Transverse colon (tissue), 4 donors: ENCODE data around the gene DEDD. TPM values are rescaled to one million over a fixed set of nuclear protein-coding genes. Genes with fewer than 3 reads are reported as not detected.

ENCODE experiments used
- DNase-seq: peaks from one replicate; pipeline ENCODE4 v3.0.0-alpha.2; 2019
- H3K27ac ChIP-seq, 4 donors: fragments of 200-600 bp; sonication (generic); 2 replicates each; pipeline ENCODE4 v1.5.1; 2016 to 2018; ENCODE audit warnings: inconsistent platforms in 4 of 4
- H3K27me3 ChIP-seq: fragments of 200-600 bp; sonication (generic); 2 replicates; pipeline ENCODE4 v1.5.1; 2017; ENCODE audit warnings: inconsistent platforms
- H3K36me3 ChIP-seq, 4 donors: fragments of 200-600 bp; sonication (generic); 2 replicates each; pipeline ENCODE4 v1.5.1; 2017 to 2019; ENCODE audit warnings: inconsistent platforms in 4 of 4
- H3K4me1 ChIP-seq, 4 donors: fragments of 200-600 bp; sonication (generic); 2 replicates each; pipeline ENCODE4 v1.5.1; 2017 to 2020; ENCODE audit warnings: inconsistent platforms in 4 of 4
- H3K4me3 ChIP-seq, 4 donors: fragments of 200-600 bp; sonication (generic); 1 replicate in 1 of 4; 2 replicates in 3 of 4; pipeline versions ENCODE4 v1.5.1 to v1.6.1; 2017 to 2019; ENCODE audit warnings: inconsistent platforms in 4 of 4
- H3K9me3 ChIP-seq, 2 donors: fragments of 200-600 bp; sonication (generic); 2 replicates each; pipeline ENCODE4 v1.5.1; 2017 to 2019; ENCODE audit warnings: inconsistent platforms in 2 of 2
- CTCF ChIP-seq, 5 experiments: fragments of 200-600 bp in 3 of 5; fragments of 450-650 bp in 2 of 5; sonication (generic) in 3 of 5; IDR thresholded peaks; 1 replicate in 2 of 5; 2 replicates in 3 of 5; pipeline ENCODE4 v1.5.1; 2016 to 2017; ENCODE audit warnings: antibody characterized with exemption in 5 of 5, inconsistent platforms in 3 of 5, mild to moderate bottlenecking in 2 of 5, moderate library complexity in 1 of 5
- EP300 ChIP-seq: sonication (generic); formaldehyde crosslinking; IDR thresholded peaks from one replicate; pipeline ENCODE4 v1.6.1; 2017; ENCODE audit warnings: antibody characterized with exemption, low read depth
- POLR2A ChIP-seq: fragments of 450-650 bp; IDR thresholded peaks from one replicate; pipeline ENCODE4 v1.6.1; 2016; ENCODE audit warnings: antibody characterized with exemption, mild to moderate bottlenecking, moderate library complexity
- POLR2AphosphoS5 ChIP-seq, 3 donors: sonication (generic); formaldehyde crosslinking; IDR thresholded peaks; one replicate each; pipeline ENCODE4 v1.6.1; 2016; ENCODE audit warnings: antibody characterized with exemption in 3 of 3
- WGBS, 2 donors: methylation state at CpG; one replicate each; pipeline ENCODE4 v1.1.5; 2018; ENCODE audit warnings: low coverage in 1 of 2; 5-methylcytosine and 5-hydroxymethylcytosine counted together
- in situ Hi-C, 4 donors: fragments of 200-750 bp; cut with MboI; loops; one replicate each; pipeline versions ENCODE4 v1.15.0 to v1.15.1; 2017; ENCODE audit warnings: low sequenced_read_pairs in 3 of 4, low pct_ligation_motif_present in 1 of 4, low pct_unique_long_range_greater_than_20kb in 1 of 4
- intact Hi-C: fragments of 100-400 bp; cut with DNase I; formaldehyde crosslinking; loops from one replicate; pipeline ENCODE4 v1.15.1; 2023; ENCODE audit warnings: low total_unique reads
- total RNA-seq, 4 donors: library from RNA; depleted of rRNA; stranded (reverse); fragments of >200 nt; gene quantifications; one replicate each; pipeline ENCODE4 v1.1.0, GENCODE V29; 2016

DEDD gene
- total RNA-seq, 4 donors from 2014 or later = 30.3 to 73.7 (median 38.6) TPM

DNA sequence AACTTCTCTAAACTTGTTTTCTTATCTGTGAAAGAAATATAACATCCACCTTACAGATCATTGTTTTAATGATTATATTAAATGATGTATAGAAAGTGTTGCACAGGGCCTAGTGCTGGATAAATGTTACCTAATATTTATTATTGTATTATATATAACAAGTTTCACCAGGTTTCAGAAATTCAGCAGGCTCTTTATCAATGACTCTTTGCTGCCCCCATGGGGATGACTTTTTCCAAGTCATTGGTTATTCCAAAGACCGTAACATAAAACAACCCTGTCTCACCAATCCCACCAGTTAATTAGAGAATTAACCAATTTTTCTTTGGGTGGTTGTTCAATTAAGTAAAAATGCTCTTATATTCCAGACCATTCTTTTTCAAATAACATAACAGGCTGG, 7.3 kb upstream of the DEDD start:
- H3K27me3 ChIP-seq = no peaks in the 10 kb centered on the region
- H3K4me1 ChIP-seq = peaks cover 0 to 4% (median 2%) of the 10 kb centered on the region in 4 donors
- no peaks in the 10 kb centered on the region for H3K9me3 ChIP-seq
- no peaks in the 10 kb centered on the region for H3K36me3 ChIP-seq
- intact Hi-C loops = no loop called here
- in situ Hi-C loops = no loop called here
- no peak for DNase-seq
- H3K4me3 ChIP-seq = no peak overlapping the region
- WGBS, 2 donors = 49 to 56% methylated on average over 1 of the region's 1 CpG
- TF ChIP-seq POLR2AphosphoS5 (IDR thresholded peaks at IDR 0.05) = no peak
- TF ChIP-seq EP300 = no peak
- no peak for TF ChIP-seq POLR2A
- peak; percentile 30 to 42 (median 38) for TF ChIP-seq CTCF (IDR thresholded peaks at IDR 0.05)
- H3K27ac ChIP-seq = no peak overlapping the region

- in situ Hi-C loops = no loop called here
- no peak for DNase-seq
- TF ChIP-seq POLR2A (no peak), CTCF (IDR thresholded peaks at IDR 0.05) (no peak)
- Histone ChIP-seq H3K36me3 (no peaks in the 10 kb centered on the region), H3K27me3 (no peaks in the 10 kb centered on the region), H3K4me3 (no peak overlapping the region), H3K27ac (peak overlapping the region in 1 of 4 donors; percentile 26), H3K4me1 (peaks cover 10 to 18% (median 16%) of the 10 kb centered on the region in 4 donors), H3K9me3 (no peaks in the 10 kb centered on the region)
- intact Hi-C loops = no loop called here
- 78 to 86% methylated on average over 1 of the region's 1 CpG for WGBS, 2 donors
These were observed 6.0 kb upstream of the DEDD start for GRCh38 chr1:161138431-161138830.

- Histone ChIP-seq H3K9me3 (no peaks in the 10 kb centered on the region), H3K27ac (no peak overlapping the region), H3K27me3 (no peaks in the 10 kb centered on the region), H3K4me1 (peaks cover 11 to 18% (median 16%) of the 10 kb centered on the region in 4 donors), H3K4me3 (no peak overlapping the region), H3K36me3 (no peaks in the 10 kb centered on the region)
- intact Hi-C loops = no loop called here
- WGBS, 2 donors = 76 to 81% methylated on average over 3 of the region's 3 CpGs
- TF ChIP-seq EP300 = no peak
- no peak for TF ChIP-seq POLR2AphosphoS5 (IDR thresholded peaks at IDR 0.05)
- no peak for TF ChIP-seq CTCF (IDR thresholded peaks at IDR 0.05)
- no peak for TF ChIP-seq POLR2A
- in situ Hi-C loops = no loop called here
- no peak for DNase-seq
These were observed 5.4 kb upstream of the DEDD start for GRCh38 chr1:161137881-161138280.

- no peak for TF ChIP-seq POLR2A
These were observed 813 bp upstream of the DEDD start for GRCh38 chr1:161133220-161133740.

More at GRCh38 chr1:161133220-161133740, 813 bp upstream of the DEDD start:
- H3K27me3 ChIP-seq = no peaks in the 10 kb centered on the region
- in situ Hi-C loops = no loop called here
- H3K9me3 ChIP-seq = no peaks in the 10 kb centered on the region
- peak overlapping the region; percentile 60 to 79 (median 74) for H3K4me3 ChIP-seq
- H3K27ac ChIP-seq = peak overlapping the region; percentile 91 to 95 (median 94)
- intact Hi-C loops = no loop called here
- 2 to 5% methylated on average over 9 to 11 of the region's 11 CpGs for WGBS, 2 donors
- no peak for DNase-seq
- H3K4me1 ChIP-seq = peaks cover 19 to 41% (median 28%) of the 10 kb centered on the region in 4 donors
- peaks cover 0 to 9% (median 2%) of the 10 kb centered on the region in 4 donors for H3K36me3 ChIP-seq
